GM10847 (cell line): ENCODE data around the gene CUX1.

Experiments used
- POLR2A ChIP-seq: IDR thresholded peaks from 2 replicates; pipeline ENCODE4 v1.6.1; 2011; ENCODE audit not compliant: insufficient read length; ENCODE audit errors: extremely low read depth

Gene CUX1

DNA sequence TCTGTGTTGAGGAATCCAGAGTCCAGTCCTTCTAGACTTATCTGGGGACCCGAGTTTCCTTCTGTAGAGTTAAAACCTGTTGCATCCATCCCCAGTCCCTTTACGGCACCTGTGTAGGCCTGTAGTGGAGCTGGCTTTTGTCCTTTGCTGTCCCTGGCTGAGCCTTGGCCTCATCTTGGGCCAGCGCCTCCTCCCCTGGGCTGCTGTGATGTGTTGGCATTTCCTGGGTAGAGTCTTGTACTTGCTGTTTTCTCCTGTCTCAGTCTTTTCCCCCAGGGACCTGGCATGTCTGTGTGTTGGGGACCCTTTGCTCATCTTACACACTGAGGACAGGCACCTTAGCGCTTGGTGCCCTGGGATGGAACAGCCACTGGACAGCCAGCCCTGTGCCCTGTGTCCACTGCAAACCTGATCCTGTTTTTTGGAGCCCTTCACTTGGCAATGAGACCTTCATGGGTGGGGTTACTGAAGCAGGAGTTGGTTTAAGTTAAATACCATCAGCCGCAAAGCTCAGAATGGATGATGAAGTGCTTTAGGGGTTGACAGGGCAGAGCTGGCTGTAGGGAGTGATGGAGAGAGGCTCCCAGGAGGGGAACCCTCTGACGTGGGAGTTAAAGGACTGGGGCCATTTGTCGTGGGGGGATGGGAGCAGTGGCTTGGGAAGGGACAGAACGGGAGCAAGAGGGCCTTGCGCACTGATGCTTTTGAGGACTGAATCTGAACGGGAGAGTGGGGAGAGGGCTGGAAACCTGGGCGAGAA is 50.9 kb downstream of the CUX1 start:
- TF ChIP-seq POLR2A = no peak

GRCh38 chr7:101869026-101869900 is 51.8 kb downstream of the CUX1 start:
- TF ChIP-seq POLR2A = no peak

DNA sequence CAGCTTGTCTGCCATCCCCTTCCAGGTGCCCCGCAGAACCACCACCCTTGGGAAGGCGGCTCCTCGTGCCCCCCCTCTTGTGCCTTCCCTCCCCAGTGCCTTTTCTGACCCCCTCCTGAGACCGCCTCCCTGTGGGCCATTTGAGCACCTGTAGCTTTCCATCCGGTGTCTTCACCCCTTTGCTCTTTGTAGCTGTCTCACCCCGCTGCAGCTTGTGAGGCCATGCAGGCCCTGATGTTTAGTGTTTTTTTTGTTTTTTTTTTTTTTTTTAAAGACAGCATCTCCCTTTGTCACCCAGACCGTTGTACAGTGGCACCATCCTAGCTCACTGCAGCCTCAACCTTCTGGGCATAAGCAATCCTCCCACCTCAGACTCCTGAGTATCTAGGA is 52.5 kb downstream of the CUX1 start:
- TF ChIP-seq POLR2A = no peak

DNA sequence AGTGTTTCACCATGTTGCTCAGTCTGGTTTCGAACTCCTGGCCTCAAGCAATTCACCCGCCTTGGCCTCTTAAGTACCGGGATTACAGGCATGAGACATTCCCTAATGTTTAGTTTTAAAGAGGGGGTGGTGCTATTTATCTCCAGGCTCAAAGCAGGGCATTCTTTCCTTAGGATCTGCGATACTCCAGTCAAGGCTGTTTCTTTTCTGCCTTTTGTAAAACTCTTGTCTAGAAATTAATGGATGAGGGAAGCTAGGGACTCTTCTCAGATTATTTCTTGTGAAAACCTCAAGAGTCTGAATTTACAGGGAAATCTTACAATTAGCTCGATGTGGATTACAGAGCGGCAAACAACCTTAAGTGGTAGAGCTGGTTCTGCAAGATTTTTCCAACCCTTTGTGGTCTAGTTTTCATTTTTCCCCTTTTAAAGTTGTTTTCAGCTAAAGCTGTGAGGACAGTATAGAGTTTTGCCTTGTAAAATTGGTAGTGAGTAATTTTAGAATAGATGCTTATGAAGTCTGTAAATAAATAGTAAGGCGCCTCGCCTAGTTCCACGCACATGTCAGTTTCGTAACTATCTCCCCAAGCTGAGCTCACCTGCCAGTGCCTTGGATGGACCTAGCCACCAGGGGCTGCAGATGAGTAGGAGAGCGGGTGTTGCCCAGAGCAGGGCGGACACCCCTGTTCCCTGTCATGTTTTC is 53.1 kb downstream of the CUX1 start:
- TF ChIP-seq POLR2A = no peak

DNA sequence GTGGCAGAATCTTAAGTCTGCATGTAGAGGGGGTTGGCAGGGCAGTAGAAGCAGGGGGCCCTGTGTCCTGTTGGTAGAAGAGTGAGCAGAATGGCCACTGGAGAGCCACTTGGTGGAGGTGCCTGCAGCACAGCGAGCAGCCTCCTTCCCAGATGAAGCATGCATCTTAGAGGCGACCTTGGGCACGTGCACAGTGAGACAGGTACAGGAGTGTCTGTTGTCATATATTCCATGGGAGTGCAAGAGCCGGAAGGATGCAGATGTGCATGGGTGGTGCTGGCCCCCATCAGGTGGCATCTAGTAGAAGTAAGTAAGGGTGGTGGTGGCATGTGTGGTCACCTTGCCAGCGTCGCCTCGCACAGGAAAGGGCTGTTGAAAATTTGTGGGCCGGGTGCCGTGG is 53.9 kb downstream of the CUX1 start:
- no peak for TF ChIP-seq POLR2A

DNA sequence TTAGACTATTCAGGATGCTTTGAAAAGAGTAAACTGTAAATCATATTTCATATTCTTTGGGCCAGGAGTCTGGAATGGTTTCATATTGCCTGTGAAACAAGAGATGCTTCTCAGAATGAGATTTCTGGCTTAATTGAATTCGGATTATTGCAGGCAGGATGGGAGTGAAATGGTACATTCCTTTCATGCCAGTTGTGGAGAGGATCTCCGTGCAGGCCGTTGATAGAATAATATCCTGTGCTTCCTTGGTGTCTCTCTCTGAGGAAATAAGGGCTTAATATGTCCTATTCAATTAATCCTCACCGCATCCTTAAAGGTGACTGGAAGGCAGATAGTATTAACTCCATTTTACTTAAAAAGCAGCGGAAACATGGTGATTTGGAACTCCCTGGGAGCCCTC is 56.6 kb downstream of the CUX1 start:
- no peak for TF ChIP-seq POLR2A

- no peak for TF ChIP-seq POLR2A
These were observed 57.9 kb downstream of the CUX1 start for GRCh38 chr7:101875283-101875846.

DNA sequence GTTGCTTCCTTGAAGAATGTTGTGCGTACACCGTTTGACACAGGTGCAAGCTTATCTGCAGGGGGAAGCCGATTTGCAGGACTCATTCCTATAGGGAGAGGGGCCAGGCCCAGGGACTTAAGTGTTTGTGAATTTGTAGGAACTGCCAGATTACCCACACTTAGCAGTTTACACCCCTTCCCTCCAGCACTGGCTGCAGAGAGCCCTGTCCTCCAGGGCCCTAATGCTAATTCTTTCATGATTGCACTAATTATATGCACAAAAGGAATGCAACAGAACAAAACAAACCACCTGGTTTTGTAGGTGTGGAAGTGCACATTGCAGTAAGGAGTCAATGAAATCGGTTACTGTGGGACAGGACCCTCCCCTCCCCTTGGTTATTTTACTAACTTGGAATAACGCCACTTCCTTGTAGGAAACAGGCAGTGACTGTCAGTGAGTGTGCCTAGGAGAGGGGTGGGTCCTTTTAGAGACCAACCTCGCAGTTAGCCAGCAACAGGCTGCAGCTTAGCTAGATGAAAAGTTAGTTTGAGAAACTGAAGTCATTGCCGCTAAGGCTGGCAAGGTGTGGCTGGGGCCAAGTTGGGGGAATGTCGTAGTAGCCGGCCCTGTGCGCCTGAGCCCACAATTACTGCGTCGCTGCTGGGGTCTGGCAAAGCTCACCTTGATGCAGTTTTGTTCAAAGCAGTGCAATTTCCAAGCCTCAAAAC is 60.6 kb downstream of the CUX1 start:
- no peak for TF ChIP-seq POLR2A

GRCh38 chr7:101878938-101879337 is 61.5 kb downstream of the CUX1 start:
- no peak for TF ChIP-seq POLR2A

- no peak for TF ChIP-seq POLR2A
These were observed 62.1 kb downstream of the CUX1 start for GRCh38 chr7:101879565-101879964.

DNA sequence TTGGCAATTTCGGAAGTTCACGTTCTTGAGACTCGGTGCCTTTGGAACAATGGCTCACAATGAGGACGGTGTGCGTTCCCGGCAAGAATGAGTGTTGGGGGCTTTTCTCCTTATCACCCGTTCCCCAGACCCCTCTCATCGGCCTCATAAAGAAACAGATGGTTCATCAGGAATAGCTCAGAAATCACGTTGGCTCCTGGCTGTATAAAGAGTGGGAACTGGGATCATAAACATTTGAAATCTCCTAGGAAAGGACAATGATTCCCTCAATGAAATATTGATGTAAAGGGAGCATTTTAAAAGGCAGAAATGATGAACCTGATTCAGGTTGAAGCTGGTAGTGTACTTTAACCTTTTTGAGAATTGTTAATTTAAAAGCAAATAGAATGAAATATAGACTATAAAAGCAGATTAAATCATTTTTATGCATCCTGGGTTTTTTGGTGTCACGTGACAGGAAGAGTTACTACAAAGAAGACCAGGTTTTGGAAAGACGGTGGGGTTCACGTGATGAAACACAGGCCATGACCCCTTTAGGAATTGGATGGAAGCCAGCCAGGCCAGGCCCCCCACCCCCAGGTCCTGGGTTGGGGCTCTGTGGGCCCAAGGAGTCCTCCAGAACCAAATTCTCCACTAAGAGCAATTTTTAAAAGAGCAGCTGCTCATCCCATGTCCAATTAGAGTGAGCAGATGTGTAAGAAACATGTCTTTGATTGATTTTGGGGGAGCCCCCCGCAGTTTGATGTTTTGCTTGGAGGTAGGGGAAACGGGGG is 63.0 kb downstream of the CUX1 start:
- TF ChIP-seq POLR2A = no peak

- TF ChIP-seq POLR2A = no peak
These were observed 64.6 kb downstream of the CUX1 start for GRCh38 chr7:101882005-101882421.

DNA sequence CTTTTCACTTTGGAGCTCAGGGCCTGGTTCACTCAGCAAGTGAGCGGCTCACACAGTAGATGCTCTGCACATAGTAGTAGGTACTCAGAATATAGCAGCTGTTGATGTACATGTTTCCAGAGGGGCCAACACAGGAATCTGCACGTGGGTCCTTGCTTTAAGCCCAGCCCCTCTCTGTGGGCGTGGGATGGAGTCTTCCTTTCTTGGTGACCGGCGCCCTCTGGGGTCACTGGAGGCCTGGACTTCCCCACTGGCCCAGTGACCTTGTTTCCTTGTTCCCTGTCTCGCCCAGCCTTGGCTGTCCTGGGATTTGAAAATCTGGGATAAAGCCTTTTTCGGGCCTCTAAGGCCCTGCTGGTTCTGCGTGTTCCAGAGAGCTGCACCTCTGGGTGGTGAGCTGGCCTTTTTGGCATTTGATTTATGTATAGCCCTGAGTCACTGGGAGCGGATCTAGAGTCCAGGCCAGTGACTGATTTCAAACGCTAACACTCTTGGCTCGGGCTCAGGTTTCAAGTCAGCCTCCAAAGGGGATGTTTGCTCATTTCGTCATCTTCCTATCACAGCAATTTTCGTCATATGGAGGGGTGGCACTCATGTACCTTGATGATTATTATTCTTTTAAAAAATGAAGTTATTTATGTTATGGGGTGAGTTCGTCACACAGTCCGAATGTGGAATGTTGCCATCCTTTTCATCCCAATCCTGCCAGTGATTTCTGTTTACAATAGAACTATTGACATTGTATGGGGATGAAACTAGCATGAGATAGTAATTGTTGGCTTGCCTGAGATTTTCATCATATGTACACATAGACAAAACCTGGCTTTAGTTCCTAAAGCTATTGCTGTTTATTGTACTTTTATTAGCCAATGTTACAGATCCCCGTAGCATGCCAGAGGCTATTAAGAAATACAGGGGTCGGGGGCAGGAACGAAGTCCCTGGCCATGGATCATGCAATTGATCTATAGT is 65.5 kb downstream of the CUX1 start:
- no peak for TF ChIP-seq POLR2A
